ENCODE measurements around the gene TCP1. TPM values are rescaled to one million over a fixed set of nuclear protein-coding genes. Genes with fewer than 3 reads are reported as not detected.

The TCP1 gene
- total and polyA plus RNA-seq, 2 of the 13 experiments (the other 11 are each of a cell fraction or from before 2014, with no cell fraction given): 116 to 553 TPM

GRCh38 chr6:159807150-159807858, 17.9 kb upstream of the TCP1 start (continued):
- 0 out of 2 replicates have a peak, but pooled peaks have one; percentile 18 for TF ChIP-seq SOX5 (CRISPR knock-in tag; IDR thresholded peaks at IDR 0.05; ENCODE audit: borderline replicate concordance)
- TF ChIP-seq SOX6 (IDR thresholded peaks at IDR 0.05): no peak
- TF ChIP-seq SOX6 (CRISPR knock-in tag; IDR thresholded peaks at IDR 0.05): peak; percentile 61; the same call in 1 of the 2 replicates
- TF ChIP-seq HHEX (CRISPR knock-in tag; IDR thresholded peaks at IDR 0.05): no peak
- no peak for TF ChIP-seq ZNF687 (CRISPR knock-in tag; IDR thresholded peaks at IDR 0.05)
- TF ChIP-seq JUNB (CRISPR knock-in tag; IDR thresholded peaks at IDR 0.05; ENCODE audit: borderline replicate concordance): peak; percentile 61; the same call in 1 of the 2 replicates
- TF ChIP-seq ZNF780A (CRISPR knock-in tag; IDR thresholded peaks at IDR 0.05): no peak
- no peak for TF ChIP-seq ZNF431 (CRISPR knock-in tag; IDR thresholded peaks at IDR 0.05; ENCODE audit: borderline replicate concordance, low read depth)
- peak; percentile 48; the same call in 1 of the 2 replicates for TF ChIP-seq CEBPG (CRISPR knock-in tag; IDR thresholded peaks at IDR 0.05)
- TF ChIP-seq ZBTB7B (CRISPR knock-in tag; IDR thresholded peaks at IDR 0.05): no peak
- TF ChIP-seq ATF4 (CRISPR knock-in tag; IDR thresholded peaks at IDR 0.05): peak in 1 of 2 experiments; percentile 50; a peak in 1 of 4 replicates
- TF ChIP-seq ZNF83 (CRISPR knock-in tag; IDR thresholded peaks at IDR 0.05; ENCODE audit: borderline replicate concordance): no peak
- TF ChIP-seq TAF15 (IDR thresholded peaks at IDR 0.05; ENCODE audit: low read depth, low read length, poor library complexity, severe bottlenecking): no peak
- TF ChIP-seq ZNF556 (CRISPR knock-in tag; IDR thresholded peaks at IDR 0.05; ENCODE audit: borderline replicate concordance): no peak
- no peak for TF ChIP-seq ZNF792 (CRISPR knock-in tag; IDR thresholded peaks at IDR 0.05)
- TF ChIP-seq ZMYM2 (CRISPR knock-in tag; IDR thresholded peaks at IDR 0.05): no peak
- TF ChIP-seq ELF1 (CRISPR knock-in tag; IDR thresholded peaks at IDR 0.05): no peak
- no peak for TF ChIP-seq PAX8 (CRISPR knock-in tag; IDR thresholded peaks at IDR 0.05; ENCODE audit: borderline replicate concordance)
- TF ChIP-seq MYNN (CRISPR knock-in tag; IDR thresholded peaks at IDR 0.05; ENCODE audit: low read depth): no peak
- no peak for TF ChIP-seq ZNF710 (CRISPR knock-in tag; IDR thresholded peaks at IDR 0.05; ENCODE audit: borderline replicate concordance)
- TF ChIP-seq GABPA (IDR thresholded peaks at IDR 0.05; ENCODE audit: low read depth, low read length): no peak
- TF ChIP-seq GABPA (CRISPR knock-in tag; IDR thresholded peaks at IDR 0.05; ENCODE audit: low read depth): no peak
- no peak for TF ChIP-seq ZFP1 (CRISPR knock-in tag; IDR thresholded peaks at IDR 0.05)
- TF ChIP-seq ZNF275 (CRISPR knock-in tag; IDR thresholded peaks at IDR 0.05; ENCODE audit: borderline replicate concordance): no peak

Data from HepG2 (cell line).